ENCODE data around the gene SH2D6.

- no peak for TF ChIP-seq CTCF (IDR thresholded peaks at IDR 0.05)
- no peak for TF ChIP-seq POLR2A (IDR thresholded peaks at IDR 0.05)
Measured at GRCh38 chr2:85368921-85369320, 49.6 kb upstream of the SH2D6 start.
